NCI-H446 treated with DMSO at 0.1 percent for 48 hours (cell line): ENCODE data around the gene RGL1.

ENCODE experiments used
- DNase-seq: peaks from one replicate; lab custom pipeline; 2025; lab: John Stamatoyannopoulos, UW

Gene RGL1

GRCh38 chr1:183915625-183916510, 110.9 kb downstream of the RGL1 start:
- peak; percentile 82 for DNase-seq

GRCh38 chr1:183916574-183916973, 111.7 kb downstream of the RGL1 start:
- no peak for DNase-seq

GRCh38 chr1:183918589-183918988, 113.7 kb downstream of the RGL1 start:
- DNase-seq: no peak

- DNase-seq: peak; percentile 5
Observed at GRCh38 chr1:183920651-183921050, 115.7 kb downstream of the RGL1 start.

DNA sequence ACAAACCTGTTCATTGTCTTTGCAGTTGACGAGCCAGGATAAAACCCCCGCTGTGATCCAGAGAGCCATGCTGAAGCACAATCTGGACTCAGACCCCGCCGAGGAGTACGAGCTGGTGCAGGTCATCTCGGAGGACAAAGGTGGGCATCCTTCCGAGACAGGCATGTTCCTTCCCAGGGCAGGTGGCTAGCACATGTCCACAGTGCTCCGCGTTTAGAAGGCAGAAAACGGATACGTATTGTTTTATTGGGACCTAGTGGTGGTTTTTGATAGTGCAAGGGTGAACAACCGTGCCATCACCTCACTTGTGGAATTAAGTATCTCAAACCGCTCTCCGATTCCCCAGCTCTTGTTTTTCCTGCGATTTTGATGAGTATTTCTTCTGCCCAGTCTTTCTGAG, 117.3 kb downstream of the RGL1 start:
- DNase-seq: no peak

- no peak for DNase-seq
Observed at GRCh38 chr1:183925947-183926346, 121.0 kb downstream of the RGL1 start.

DNA sequence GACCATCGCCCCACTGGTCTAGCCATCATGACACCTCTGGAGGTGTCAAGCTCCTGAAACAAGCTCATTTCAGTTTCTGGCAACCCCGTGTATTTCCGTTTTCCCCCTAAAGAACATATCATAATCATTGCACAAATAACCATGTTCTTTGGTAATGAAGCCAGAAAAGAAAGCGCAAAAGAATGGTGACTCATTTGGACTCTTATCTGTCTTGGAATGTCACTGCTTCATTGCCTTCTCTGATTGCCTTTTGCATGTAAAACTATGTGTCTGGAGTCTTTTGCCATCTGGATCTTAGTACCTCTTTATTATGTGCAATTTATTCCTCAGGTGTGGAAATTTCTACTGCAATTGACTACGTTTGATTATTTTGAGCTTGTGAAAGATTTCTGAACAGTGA, 122.1 kb downstream of the RGL1 start:
- DNase-seq: no peak

DNA sequence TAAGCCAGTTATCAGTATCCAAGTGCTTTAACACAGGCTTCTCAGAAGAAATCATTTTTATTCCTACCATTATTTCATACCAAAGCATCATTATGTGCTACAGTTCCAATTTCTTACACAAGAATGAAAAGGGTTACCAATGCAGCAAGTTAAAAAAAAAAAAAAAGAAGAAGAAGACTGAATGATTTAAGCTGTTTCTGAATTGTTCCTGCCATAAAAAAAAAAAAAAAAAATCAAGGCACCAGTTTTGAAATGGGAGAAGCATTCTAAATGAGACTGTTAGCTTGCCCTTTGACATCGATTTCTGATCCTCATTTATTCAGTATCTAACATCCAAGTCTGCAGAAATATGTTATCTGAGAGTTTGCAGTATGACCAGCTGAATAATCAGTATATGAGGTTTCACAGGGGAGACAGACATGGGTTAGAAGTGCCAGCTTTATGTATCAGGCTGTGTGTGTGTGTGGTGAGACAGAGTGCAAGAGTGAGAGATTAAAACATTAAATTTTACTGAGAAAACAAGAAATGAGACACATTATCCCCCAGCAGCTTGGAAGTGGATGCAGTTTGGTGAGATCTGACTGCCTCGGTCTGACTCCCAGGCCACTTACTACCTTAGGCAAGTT, 126.8 kb downstream of the RGL1 start:
- no peak for DNase-seq

GRCh38 chr1:183932412-183932811, 127.5 kb downstream of the RGL1 start:
- peak; percentile 72 for DNase-seq

- DNase-seq: no peak
Observed at GRCh38 chr1:183933528-183934179, 128.7 kb downstream of the RGL1 start.

DNA sequence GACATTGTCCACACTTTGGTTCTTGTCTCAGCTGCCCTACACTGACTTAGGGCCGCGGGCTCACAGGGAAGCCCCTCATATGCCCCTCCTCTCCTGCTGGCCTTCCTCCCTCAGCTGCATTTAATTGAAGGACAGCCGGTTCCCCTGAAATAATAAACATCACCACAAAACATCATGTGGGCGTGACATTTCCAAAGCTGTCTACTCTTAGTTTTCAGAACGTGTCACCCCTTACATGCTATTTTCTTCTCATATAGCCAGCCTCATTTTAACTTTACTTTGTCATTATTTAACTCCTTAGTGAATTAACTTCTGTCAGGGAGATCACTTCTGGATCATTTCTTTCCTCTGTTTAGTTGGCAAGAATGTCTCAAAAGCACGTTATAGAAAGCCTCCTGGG, 129.4 kb downstream of the RGL1 start:
- DNase-seq: no peak

DNA sequence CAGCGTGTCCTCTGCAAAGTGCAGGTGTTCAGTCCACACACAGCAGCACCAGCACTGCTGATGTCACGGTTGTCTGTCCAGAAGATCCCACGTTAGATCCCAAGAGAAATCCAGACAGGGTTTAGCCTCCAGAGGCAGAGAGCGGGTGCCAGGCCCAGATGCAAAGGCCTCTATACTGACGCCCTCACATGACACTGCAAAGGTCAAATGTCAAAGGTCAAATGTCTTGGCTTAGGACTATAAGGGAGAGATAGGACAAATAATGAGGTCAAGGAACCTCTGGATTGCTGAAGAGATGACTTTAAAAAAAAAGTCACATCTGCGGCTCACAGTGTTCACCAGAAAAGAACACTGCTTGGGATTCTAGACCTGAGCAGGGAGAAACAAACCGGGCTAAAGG, 131.1 kb downstream of the RGL1 start:
- DNase-seq: no peak

GRCh38 chr1:183936791-183937190, 131.9 kb downstream of the RGL1 start:
- no peak for DNase-seq

- DNase-seq: no peak
Observed at GRCh38 chr1:183937611-183938010, 132.7 kb downstream of the RGL1 start.

DNA sequence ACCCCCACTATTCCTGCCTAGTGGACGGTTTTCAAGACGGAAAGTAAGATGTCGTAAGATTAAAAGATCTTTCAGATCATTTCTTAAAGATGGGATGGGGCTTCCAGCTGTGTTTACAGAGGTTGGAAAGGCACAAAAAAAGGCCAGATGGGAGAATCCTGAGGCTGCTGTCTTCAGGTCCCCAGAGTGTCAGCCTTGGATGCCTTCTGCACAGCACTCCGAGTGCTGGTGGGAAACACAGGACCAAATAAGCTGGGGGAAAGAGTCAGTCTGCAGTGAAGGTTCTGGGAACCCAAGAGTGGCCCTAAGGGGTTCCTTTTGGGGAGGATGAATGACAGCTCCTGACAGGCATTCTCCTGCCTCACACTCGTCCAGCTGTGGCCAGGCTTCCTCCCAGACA, 136.1 kb downstream of the RGL1 start:
- no peak for DNase-seq

DNA sequence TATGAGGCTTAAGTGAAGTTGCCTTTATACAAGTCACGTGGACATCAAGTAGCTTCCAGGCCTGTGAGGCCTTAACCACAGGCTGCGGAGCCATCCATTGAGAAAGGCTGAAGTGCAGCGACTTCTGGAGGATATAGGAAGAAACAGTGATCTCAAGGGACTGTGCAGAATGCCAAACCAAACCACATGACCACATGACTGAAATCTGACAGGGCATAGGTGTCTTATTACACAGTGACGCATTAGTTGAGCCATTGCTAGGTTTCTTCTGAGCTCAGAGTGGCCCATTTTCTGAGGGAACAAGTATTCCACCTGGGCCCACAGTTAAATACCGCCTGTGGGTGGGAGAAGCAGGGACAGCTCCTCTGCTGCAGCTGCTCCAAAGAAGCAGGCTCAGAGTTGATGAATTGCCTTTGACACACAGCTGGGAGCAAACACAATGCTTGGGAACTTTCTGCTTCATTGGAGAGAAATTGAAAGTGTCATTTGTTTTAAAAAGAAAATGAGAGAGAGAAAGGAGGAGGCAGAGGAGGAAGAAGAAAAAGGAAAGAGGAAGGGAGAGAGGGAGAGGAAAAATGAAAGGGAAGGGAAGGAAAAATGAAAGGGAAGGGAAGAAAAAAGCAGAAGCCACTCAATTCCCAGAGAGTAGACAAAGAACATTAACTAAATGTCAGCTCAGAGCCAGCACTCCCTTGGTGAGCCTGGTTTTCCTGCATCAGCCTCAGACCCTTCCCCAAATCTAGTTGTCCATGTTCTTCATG, 138.2 kb downstream of the RGL1 start:
- DNase-seq: no peak

GRCh38 chr1:183945428-183946319, 140.8 kb downstream of the RGL1 start:
- DNase-seq: no peak

- DNase-seq: no peak
Observed at GRCh38 chr1:183946320-183946613, 141.3 kb downstream of the RGL1 start.

DNA sequence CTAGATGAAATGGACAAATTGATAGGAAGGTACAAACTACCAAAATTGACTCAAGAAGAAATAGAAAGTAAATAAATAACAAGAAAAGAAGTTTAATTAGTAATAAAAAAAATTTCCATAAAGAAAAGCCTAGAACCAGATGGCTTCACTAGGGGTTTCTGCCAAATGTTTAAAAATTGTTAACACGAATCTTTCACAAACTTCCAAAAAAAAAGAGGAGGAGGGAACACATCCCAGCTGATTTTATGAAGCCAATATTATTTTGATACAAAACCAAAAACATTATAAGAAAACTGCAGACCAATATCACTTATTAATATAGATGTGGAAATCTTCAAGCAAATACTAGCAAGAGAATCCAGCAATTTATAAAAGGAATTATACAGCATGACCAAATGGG, 143.1 kb downstream of the RGL1 start:
- DNase-seq: no peak

GRCh38 chr1:183952101-183952500, 147.2 kb downstream of the RGL1 start:
- DNase-seq: no peak

GRCh38 chr1:183953031-183953430, 148.1 kb downstream of the RGL1 start:
- peak; percentile 84 for DNase-seq

DNA sequence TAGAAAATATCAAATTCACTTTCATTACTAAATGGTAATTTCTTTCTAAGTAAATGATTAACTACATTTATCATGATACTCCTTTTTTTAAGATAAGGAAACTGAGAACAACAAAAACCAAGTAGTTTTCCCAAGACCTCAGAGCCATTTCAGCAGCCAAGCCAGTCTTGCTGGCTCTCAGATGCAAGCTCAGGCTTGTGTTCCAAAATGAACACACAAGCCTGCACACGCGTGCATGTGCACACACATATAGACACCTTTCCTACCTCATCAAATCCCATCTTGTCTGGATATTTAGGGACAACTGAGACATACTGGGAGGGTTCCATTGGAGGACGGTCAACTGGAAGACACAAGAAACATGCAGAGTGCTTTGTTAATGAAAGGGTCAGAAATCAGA, 149.6 kb downstream of the RGL1 start:
- no peak for DNase-seq
